NCI-H1105 treated with DMSO at 0.1 percent for 48 hours (cell line): ENCODE results near the gene LRRC4C.

Experiments
- DNase-seq: peaks from one replicate; lab custom pipeline; 2025; lab: John Stamatoyannopoulos, UW

Gene LRRC4C

GRCh38 chr11:40291329-40291728 lies 1168.1 kb downstream of the LRRC4C start:
- DNase-seq: no peak

DNA sequence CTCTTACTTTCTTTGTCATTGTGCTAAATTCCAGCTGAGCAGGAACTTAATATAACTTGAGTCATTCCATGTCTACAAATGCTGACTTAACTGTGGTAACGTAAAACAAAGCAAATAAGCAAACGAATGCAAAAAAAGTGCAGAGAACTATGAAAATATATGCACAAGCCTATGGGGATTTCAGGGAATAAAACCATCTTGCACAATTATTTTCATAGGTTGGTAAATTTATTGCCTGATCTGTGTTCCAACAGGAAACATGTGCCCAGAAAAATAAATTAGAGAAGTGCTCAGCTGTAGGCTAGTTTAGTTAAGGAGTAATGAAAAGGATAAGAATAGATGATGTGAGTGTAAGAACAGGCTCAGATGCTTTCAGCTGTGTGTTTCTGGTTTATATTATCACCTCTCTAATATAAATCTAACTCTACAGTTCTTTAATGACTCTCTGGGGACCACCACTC lies 1169.3 kb downstream of the LRRC4C start:
- no peak for DNase-seq

GRCh38 chr11:40289370-40289769 lies 1170.1 kb downstream of the LRRC4C start:
- no peak for DNase-seq

DNA sequence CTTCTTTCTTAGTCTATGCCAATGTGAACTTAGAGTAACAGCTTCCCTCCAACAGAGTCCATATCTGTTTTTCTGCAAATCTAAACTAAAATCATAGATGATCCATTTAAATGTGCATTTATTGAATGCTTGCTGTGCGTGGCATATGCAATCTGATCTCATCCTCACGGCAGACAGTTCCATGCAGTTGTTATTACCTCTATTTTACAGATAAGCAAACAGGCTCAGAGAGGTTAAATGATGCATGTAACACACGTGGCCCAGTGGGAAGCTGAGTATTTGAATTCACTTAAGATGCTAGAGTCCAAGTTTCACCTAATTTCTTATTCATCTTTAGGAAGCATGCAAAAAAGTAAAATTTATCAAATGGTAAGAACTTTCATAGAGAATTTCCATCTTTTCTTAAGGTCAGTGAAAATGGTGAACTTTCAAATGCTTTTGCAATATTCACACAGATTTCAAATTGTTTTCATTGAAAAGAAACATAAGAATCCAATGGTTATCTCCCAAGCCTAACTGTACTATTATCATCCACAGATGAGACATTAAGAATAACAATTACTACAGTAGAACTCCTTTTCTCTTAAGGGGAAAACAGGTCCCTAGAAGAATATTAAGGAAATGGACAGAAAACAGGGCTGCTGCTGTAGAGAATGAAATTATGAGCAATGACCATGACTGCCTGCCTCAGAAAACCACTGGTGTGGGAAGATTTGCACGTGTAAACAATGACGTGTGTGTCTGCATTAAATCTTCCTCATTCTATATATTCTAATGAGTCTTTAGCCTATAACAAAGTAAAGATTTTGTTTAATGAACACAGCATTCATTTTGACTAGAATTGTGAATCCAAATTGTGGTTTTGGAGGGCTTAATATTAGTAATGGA lies 1171.3 kb downstream of the LRRC4C start:
- DNase-seq: no peak

DNA sequence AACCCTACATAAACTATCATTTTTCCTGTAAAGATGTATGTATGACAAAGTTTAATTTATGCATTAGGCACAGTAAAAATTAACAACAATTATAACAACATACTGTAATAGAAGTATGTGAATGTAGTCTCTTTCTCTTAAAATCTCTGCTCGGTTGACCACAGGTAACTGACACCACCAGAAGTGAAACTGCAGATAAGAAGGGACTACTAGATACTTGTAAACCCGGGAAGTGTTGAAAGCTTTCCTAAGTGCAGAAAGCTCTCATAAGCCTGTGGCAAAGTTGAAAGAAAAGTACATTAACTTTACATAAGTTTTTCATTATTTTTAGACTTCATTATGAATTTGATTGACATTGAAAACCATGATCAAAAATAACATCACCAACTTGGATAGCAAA lies 1173.3 kb downstream of the LRRC4C start:
- DNase-seq: no peak

GRCh38 chr11:40285558-40285957 lies 1173.9 kb downstream of the LRRC4C start:
- DNase-seq: no peak

DNA sequence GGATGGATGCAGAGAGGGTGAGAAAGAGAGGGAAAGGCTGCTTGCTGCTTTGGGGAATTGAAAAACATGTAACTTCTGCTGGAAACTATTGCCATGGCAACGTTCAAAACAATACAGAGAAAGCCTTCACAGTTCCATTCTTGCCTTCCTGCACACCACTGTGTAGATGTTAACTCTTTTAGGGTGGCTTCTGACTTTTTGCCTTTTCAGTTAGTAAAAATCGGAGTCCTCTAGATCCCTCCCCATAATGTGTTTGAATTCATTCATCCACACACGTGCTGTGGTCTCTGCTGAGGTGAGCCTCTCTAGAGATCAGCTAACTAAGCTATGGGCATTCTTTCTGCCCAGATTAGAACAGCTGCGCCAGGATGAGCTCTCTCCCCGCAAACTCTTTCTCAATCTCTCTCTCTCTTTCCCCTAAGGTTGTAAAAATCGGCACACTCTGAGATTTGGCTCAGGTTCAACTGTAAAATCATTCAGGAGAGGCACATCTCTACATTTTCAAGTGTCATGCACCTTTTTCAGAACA lies 1178.3 kb downstream of the LRRC4C start:
- peak; percentile 47 for DNase-seq

DNA sequence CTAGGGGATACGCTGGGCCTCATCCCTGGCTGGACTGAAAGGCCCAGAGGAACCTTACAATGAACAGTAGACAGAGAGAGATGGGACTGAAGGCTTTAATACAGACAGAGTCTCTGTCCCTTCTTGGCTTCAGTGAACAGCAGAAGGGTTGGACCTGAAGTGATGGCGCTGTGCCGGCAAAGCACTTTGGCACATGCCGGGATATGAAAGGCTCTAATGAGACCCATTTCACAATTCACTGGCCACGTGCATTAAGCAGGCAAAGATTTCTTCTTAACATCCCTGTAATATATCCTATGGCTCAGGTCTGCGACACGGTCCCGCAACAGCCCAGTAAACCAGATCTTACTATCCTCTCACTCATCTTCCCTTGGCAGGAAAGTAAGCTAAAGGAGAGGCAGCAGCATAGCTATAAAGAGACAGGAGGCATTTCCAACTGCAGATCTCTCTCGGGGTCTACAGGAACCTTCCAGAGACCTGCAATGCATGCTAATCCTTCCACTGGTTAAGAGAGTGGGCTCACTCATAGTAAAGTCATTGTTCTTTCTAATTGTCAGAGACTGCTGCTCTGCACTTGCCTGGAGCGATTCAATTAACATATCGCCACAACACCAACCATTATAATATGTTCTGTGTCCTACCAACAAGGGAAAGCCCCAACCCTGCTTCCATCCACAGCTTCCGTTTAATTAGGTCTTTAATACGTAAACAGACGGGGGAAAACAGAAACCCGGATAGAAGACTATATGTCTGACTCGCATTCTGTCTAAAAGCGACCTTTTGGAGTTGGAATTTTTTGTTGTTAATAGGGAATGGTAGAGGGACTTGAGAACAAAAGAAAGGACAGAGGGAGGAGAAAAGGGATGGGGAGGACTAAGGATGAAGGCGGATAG lies 1179.0 kb downstream of the LRRC4C start:
- peak; percentile 53 for DNase-seq

- DNase-seq: no peak
These were observed 1182.5 kb downstream of the LRRC4C start for GRCh38 chr11:40276960-40277359.

GRCh38 chr11:40274017-40274416 lies 1185.4 kb downstream of the LRRC4C start:
- no peak for DNase-seq

- DNase-seq: peak; percentile 34
These were observed 1186.2 kb downstream of the LRRC4C start for GRCh38 chr11:40273192-40273732.

DNA sequence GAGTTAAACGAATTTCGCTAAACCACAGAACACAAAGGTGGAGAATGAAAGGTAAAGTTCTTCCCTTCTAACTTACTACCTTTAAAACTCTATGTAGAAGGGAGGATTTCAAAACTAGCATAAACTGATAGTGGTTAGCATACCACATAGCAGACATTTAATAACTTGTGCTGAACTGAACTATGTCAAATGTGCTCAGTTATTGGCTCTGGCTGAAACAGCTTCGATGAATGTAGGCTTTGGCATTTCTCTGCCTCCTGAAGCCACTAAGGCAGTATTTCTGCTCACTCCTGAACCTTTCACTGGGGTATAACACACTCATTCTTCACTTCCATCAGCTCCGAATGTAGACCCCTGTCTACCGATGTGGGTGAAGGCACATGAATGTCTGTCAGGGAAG lies 1188.1 kb downstream of the LRRC4C start:
- DNase-seq: no peak

DNA sequence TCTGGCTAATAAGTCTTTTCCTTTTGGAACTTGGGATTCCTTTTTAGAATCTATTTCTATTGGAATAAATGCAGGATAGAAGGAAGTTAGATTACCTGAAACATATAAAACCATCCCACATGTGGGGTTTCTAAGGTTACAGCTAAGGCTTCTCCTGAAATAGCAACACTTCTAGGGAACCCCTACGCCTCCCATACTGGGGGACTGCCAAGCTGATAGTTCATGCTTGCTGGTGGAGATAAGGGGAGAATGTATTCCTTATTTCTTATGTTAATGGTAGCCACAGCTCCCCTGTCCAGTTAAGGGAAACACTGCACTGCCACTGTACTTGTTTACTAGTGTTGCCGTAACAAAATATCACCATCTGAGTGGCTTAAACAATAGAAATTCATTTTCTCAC lies 1189.6 kb downstream of the LRRC4C start:
- DNase-seq: no peak

- no peak for DNase-seq
These were observed 1190.9 kb downstream of the LRRC4C start for GRCh38 chr11:40268551-40268950.

DNA sequence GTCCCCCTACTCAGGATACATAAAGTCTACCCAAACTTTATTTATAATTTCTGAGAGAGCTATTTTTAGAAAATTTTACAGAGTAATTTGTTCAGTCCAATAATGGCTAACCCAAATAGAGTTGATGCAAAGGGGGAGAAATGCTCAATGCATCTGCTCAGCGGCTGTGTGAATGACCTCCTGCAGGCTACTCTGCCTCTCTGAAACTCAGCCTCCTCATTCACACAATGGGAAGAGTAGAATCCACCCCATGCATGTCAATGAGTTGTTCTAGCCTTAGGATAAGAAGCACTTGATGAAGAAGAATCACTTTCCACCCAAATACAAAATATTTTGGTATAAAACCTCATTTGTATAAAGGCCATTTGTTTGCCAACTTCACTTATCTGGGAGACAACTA lies 1204.0 kb downstream of the LRRC4C start:
- no peak for DNase-seq

GRCh38 chr11:40253166-40253565 lies 1206.3 kb downstream of the LRRC4C start:
- no peak for DNase-seq

DNA sequence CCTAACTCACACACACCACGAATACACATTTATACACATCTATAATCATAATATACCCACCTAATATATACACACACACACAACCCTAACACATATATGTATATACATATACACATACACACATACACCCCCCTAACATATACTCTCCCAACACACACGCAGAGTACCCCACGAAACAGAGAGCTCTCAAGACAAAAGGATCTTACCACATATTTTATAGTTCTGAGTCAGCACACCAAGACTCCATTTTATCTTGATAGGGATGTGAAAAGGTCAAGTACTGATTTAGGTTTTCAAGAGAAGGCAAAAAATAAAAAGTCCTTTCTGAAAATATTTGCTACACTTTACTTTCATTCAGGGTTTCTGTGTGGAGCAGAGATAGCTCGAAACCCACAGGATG lies 1207.2 kb downstream of the LRRC4C start:
- no peak for DNase-seq

DNA sequence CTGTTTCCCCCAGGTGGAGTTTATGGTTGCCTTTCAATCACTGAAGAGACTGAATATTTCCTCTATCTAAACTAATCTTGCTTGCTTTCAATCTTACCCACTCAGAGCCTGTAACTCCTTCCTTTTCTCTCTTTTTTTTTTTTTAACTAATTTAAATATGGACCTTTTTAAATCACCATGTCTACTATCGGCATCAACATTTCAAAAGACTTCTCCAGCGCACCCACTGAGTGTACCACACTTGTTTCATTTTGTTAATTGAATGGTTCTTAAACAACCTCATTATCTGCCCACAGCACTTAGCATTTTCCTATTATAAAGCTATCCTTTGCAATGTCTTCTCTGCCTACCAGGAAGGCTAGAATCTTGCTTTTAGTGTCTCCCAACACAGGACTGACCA lies 1212.5 kb downstream of the LRRC4C start:
- DNase-seq: no peak

GRCh38 chr11:40241524-40242051 lies 1217.9 kb downstream of the LRRC4C start:
- DNase-seq: no peak

DNA sequence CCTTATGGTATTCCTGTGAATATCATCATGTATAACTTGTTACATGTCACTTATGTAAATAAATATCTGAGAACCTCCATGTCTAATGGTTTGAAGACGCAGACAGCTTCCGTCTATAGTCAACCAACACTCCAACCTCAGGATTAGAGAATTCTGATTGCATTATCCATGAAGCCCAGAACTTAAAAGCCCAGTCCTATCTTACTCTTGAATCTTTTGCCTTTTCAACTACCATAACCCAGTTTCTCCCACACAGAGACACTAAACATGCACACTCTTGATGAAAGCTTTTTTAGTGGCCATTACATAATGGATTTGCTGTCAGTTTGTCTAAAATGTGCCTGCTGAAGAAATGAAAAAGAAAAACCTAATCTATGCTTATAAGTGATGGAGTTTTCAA lies 1219.2 kb downstream of the LRRC4C start:
- no peak for DNase-seq

- no peak for DNase-seq
These were observed 1222.9 kb downstream of the LRRC4C start for GRCh38 chr11:40236526-40236925.

- DNase-seq: no peak
These were observed 1223.6 kb downstream of the LRRC4C start for GRCh38 chr11:40235841-40236240.
